ENCODE results near the gene RNF167. TPM values are rescaled to one million over a fixed set of nuclear protein-coding genes. Genes with fewer than 3 reads are reported as not detected.

Gene RNF167
- polyA plus RNA-seq, 1 donor from 2014 or later: 64.1 TPM

DNA sequence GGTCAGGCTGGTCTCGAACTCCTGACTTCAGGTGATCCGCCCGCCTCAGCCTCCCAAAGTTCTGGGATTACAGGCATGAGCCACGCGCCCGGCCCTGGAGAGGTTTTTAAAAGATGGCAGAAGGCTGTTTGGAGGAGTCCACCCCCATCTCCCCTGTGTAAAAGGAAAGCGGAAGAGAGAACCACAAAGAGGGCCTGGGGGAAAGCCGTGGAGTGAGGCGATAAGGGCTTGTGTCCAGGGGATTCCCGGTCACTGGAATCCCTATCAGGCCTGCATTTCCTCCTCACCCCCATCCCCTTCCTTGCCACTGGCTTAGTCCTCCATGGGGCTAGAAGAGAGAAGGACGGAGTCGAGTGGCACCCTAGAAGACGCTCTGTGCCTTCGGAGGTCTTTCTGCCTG is 8.1 kb upstream of the RNF167 start, which contains the start of gene GP1BA:
Gene GP1BA (plus strand): TSS at position 315 of the 400 bp plus-strand sequence. CDS start 328 bp downstream, outside the sequence.
- H3K9me2 ChIP-seq (ENCODE audit: insufficient read depth, low read length): no peaks in the 10 kb centered on the region
- H3K9me3 ChIP-seq (ENCODE audit: low read length): no peaks in the 10 kb centered on the region
- no peaks in the 10 kb centered on the region for H3F3A ChIP-seq (ENCODE audit: insufficient read depth, low read length, poor library complexity, severe bottlenecking)
- TF ChIP-seq, protein P1, sequence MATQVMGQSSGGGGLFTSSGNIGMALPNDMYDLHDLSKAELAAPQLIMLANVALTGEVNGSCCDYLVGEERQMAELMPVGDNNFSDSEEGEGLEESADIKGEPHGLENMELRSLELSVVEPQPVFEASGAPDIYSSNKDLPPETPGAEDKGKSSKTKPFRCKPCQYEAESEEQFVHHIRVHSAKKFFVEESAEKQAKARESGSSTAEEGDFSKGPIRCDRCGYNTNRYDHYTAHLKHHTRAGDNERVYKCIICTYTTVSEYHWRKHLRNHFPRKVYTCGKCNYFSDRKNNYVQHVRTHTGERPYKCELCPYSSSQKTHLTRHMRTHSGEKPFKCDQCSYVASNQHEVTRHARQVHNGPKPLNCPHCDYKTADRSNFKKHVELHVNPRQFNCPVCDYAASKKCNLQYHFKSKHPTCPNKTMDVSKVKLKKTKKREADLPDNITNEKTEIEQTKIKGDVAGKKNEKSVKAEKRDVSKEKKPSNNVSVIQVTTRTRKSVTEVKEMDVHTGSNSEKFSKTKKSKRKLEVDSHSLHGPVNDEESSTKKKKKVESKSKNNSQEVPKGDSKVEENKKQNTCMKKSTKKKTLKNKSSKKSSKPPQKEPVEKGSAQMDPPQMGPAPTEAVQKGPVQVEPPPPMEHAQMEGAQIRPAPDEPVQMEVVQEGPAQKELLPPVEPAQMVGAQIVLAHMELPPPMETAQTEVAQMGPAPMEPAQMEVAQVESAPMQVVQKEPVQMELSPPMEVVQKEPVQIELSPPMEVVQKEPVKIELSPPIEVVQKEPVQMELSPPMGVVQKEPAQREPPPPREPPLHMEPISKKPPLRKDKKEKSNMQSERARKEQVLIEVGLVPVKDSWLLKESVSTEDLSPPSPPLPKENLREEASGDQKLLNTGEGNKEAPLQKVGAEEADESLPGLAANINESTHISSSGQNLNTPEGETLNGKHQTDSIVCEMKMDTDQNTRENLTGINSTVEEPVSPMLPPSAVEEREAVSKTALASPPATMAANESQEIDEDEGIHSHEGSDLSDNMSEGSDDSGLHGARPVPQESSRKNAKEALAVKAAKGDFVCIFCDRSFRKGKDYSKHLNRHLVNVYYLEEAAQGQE (IDR thresholded peaks at IDR 0.05; ENCODE audit: borderline replicate concordance): no peak
- TF ChIP-seq, protein P2, sequence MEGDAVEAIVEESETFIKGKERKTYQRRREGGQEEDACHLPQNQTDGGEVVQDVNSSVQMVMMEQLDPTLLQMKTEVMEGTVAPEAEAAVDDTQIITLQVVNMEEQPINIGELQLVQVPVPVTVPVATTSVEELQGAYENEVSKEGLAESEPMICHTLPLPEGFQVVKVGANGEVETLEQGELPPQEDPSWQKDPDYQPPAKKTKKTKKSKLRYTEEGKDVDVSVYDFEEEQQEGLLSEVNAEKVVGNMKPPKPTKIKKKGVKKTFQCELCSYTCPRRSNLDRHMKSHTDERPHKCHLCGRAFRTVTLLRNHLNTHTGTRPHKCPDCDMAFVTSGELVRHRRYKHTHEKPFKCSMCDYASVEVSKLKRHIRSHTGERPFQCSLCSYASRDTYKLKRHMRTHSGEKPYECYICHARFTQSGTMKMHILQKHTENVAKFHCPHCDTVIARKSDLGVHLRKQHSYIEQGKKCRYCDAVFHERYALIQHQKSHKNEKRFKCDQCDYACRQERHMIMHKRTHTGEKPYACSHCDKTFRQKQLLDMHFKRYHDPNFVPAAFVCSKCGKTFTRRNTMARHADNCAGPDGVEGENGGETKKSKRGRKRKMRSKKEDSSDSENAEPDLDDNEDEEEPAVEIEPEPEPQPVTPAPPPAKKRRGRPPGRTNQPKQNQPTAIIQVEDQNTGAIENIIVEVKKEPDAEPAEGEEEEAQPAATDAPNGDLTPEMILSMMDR (IDR thresholded peaks at IDR 0.05; ENCODE audit: poor library complexity, severe bottlenecking): no peak
- H3K4me2 ChIP-seq (ENCODE audit: low read length): no peak within 1 kb of the TSS
- H3K79me2 ChIP-seq (replicated peaks; ENCODE audit: insufficient read depth, low read length): no peaks in the 10 kb centered on the region
- H3K4me3 ChIP-seq (ENCODE audit: low read length): no peak within 1 kb of the TSS
- no peaks in the 10 kb centered on the region for H4K20me1 ChIP-seq (ENCODE audit: insufficient read depth)
- H3K36me3 ChIP-seq (ENCODE audit: insufficient read depth, low read length): no peaks in the 10 kb centered on the region
- H2AFZ ChIP-seq (ENCODE audit: low read depth, low read length): no peak within 1 kb of the TSS
- H3K27ac ChIP-seq (ENCODE audit: low read length): no peak within 1 kb of the TSS
- H3K9ac ChIP-seq (ENCODE audit: low read length): no peak within 1 kb of the TSS
- no peaks in the 10 kb centered on the region for H3K27me3 ChIP-seq (ENCODE audit: insufficient read depth, low read depth, low read length)

DNA sequence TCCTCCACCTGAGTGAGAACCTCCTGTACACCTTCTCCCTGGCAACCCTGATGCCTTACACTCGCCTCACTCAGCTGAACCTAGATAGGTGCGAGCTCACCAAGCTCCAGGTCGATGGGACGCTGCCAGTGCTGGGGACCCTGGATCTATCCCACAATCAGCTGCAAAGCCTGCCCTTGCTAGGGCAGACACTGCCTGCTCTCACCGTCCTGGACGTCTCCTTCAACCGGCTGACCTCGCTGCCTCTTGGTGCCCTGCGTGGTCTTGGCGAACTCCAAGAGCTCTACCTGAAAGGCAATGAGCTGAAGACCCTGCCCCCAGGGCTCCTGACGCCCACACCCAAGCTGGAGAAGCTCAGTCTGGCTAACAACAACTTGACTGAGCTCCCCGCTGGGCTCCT is 7.3 kb upstream of the RNF167 start:
- H3K27me3 ChIP-seq (ENCODE audit: insufficient read depth, low read depth, low read length): no peaks in the 10 kb centered on the region
- no peak overlapping the region for H3K27ac ChIP-seq (ENCODE audit: low read length)
- no peak overlapping the region for H3K9ac ChIP-seq (ENCODE audit: low read length)
- no peaks in the 10 kb centered on the region for H3K79me2 ChIP-seq (replicated peaks; ENCODE audit: insufficient read depth, low read length)
- H3F3A ChIP-seq (ENCODE audit: insufficient read depth, low read length, poor library complexity, severe bottlenecking): no peaks in the 10 kb centered on the region
- no peaks in the 10 kb centered on the region for H3K9me2 ChIP-seq (ENCODE audit: insufficient read depth, low read length)
- no peak overlapping the region for H2AFZ ChIP-seq (ENCODE audit: low read depth, low read length)
- H3K36me3 ChIP-seq (ENCODE audit: insufficient read depth, low read length): no peaks in the 10 kb centered on the region
- H3K4me3 ChIP-seq (ENCODE audit: low read length): no peak overlapping the region
- H4K20me1 ChIP-seq (ENCODE audit: insufficient read depth): no peaks in the 10 kb centered on the region
- H3K9me3 ChIP-seq (ENCODE audit: low read length): no peaks in the 10 kb centered on the region
- TF ChIP-seq POLR2AphosphoS5 (IDR thresholded peaks at IDR 0.05): no peak
- no peak for TF ChIP-seq MXI1 (conservative IDR thresholded peaks at IDR 0.05; ENCODE audit: poor library complexity, severe bottlenecking)
- TF ChIP-seq, protein P2 (IDR thresholded peaks at IDR 0.05; ENCODE audit: poor library complexity, severe bottlenecking): no peak
- TF ChIP-seq SMC3 (conservative IDR thresholded peaks at IDR 0.05; ENCODE audit: poor library complexity): no peak
- no peak for TF ChIP-seq EP300 (conservative IDR thresholded peaks at IDR 0.05; ENCODE audit: poor library complexity, severe bottlenecking)
- TF ChIP-seq, protein P1 (IDR thresholded peaks at IDR 0.05; ENCODE audit: borderline replicate concordance): no peak
- TF ChIP-seq TAF1 (IDR thresholded peaks at IDR 0.05; ENCODE audit: low read depth): no peak
- no peak for TF ChIP-seq RAD21 (conservative IDR thresholded peaks at IDR 0.05)
- no peak for TF ChIP-seq EZH2 (IDR thresholded peaks at IDR 0.05; ENCODE audit: borderline replicate concordance, insufficient read depth, low read length, poor library complexity, severe bottlenecking)
- no peak overlapping the region for H3K4me2 ChIP-seq (ENCODE audit: low read length)
